Right lobe of liver (tissue), 4 donors: ENCODE measurements around the gene CCDC152.

Experiments used
- CTCF ChIP-seq, 4 donors: fragments of 200-600 bp in 3 of 4; fragments of 450-650 bp in 1 of 4; IDR thresholded peaks; one replicate each; pipeline versions ENCODE4 v1.5.1 to v1.8.0; 2016 to 2022; ENCODE audit warnings: antibody characterized with exemption in 4 of 4, mild to moderate bottlenecking in 2 of 4
- POLR2A ChIP-seq: fragments of 450-650 bp; IDR thresholded peaks from one replicate; pipeline ENCODE4 v1.6.1; 2017; ENCODE audit warnings: antibody characterized with exemption, mild to moderate bottlenecking
- donor health status: DM: no; HTN: no; CAD: no.
- donor health status: DM: no; HTN: no; CAD: no.
- donor health status: DM: no; HTN: yes; CAD: no.

GRCh38 chr5:42720251-42720650, 36.4 kb upstream of the CCDC152 start:
- TF ChIP-seq CTCF (IDR thresholded peaks at IDR 0.05) (no peak), POLR2A (no peak)
